ENCODE data around the gene PAXIP1. TPM values are rescaled to one million over a fixed set of nuclear protein-coding genes. Genes with fewer than 3 reads are reported as not detected.

The PAXIP1 gene
- total and polyA plus RNA-seq, 2 experiments from 2014 or later = 12.5 to 36.9 TPM

- H3K9me2 ChIP-seq (ENCODE audit: insufficient read depth) = peaks cover 4% of the 10 kb centered on the region; the same call in 1 of the 2 replicates
- Mint-ChIP-seq H3K4me1 (peaks cover 11% of the 10 kb centered on the region), H3K36me3 (ENCODE audit: low read depth) (no peaks in the 10 kb centered on the region), H3K9me3 (no peaks in the 10 kb centered on the region), H3K27ac (no peak overlapping the region), H3K27me3 (ENCODE audit: insufficient read depth, low read depth, poor library complexity) (no peaks in the 10 kb centered on the region), H3K4me3 (no peak overlapping the region)
- no peaks in the 10 kb centered on the region for H3K79me2 ChIP-seq (replicated peaks; ENCODE audit: insufficient read depth)
- 0 out of 2 replicates have a peak, but pooled peaks cover 10% of the 10 kb centered on the region for H3K4me1 ChIP-seq (ENCODE audit: insufficient read depth)
- no peaks in the 10 kb centered on the region for H3K36me3 ChIP-seq (ENCODE audit: insufficient read depth)
- no peak for TF ChIP-seq ZNF331 (CRISPR knock-in tag; IDR thresholded peaks at IDR 0.05; ENCODE audit: low read depth)
- TF ChIP-seq, protein P1, sequence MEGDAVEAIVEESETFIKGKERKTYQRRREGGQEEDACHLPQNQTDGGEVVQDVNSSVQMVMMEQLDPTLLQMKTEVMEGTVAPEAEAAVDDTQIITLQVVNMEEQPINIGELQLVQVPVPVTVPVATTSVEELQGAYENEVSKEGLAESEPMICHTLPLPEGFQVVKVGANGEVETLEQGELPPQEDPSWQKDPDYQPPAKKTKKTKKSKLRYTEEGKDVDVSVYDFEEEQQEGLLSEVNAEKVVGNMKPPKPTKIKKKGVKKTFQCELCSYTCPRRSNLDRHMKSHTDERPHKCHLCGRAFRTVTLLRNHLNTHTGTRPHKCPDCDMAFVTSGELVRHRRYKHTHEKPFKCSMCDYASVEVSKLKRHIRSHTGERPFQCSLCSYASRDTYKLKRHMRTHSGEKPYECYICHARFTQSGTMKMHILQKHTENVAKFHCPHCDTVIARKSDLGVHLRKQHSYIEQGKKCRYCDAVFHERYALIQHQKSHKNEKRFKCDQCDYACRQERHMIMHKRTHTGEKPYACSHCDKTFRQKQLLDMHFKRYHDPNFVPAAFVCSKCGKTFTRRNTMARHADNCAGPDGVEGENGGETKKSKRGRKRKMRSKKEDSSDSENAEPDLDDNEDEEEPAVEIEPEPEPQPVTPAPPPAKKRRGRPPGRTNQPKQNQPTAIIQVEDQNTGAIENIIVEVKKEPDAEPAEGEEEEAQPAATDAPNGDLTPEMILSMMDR (conservative IDR thresholded peaks at IDR 0.05; ENCODE audit: low read depth in 2 of 2) = no peak
- TF ChIP-seq, protein P2, sequence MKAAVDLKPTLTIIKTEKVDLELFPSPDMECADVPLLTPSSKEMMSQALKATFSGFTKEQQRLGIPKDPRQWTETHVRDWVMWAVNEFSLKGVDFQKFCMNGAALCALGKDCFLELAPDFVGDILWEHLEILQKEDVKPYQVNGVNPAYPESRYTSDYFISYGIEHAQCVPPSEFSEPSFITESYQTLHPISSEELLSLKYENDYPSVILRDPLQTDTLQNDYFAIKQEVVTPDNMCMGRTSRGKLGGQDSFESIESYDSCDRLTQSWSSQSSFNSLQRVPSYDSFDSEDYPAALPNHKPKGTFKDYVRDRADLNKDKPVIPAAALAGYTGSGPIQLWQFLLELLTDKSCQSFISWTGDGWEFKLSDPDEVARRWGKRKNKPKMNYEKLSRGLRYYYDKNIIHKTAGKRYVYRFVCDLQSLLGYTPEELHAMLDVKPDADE (IDR thresholded peaks at IDR 0.05) = no peak
- TF ChIP-seq, protein P3, sequence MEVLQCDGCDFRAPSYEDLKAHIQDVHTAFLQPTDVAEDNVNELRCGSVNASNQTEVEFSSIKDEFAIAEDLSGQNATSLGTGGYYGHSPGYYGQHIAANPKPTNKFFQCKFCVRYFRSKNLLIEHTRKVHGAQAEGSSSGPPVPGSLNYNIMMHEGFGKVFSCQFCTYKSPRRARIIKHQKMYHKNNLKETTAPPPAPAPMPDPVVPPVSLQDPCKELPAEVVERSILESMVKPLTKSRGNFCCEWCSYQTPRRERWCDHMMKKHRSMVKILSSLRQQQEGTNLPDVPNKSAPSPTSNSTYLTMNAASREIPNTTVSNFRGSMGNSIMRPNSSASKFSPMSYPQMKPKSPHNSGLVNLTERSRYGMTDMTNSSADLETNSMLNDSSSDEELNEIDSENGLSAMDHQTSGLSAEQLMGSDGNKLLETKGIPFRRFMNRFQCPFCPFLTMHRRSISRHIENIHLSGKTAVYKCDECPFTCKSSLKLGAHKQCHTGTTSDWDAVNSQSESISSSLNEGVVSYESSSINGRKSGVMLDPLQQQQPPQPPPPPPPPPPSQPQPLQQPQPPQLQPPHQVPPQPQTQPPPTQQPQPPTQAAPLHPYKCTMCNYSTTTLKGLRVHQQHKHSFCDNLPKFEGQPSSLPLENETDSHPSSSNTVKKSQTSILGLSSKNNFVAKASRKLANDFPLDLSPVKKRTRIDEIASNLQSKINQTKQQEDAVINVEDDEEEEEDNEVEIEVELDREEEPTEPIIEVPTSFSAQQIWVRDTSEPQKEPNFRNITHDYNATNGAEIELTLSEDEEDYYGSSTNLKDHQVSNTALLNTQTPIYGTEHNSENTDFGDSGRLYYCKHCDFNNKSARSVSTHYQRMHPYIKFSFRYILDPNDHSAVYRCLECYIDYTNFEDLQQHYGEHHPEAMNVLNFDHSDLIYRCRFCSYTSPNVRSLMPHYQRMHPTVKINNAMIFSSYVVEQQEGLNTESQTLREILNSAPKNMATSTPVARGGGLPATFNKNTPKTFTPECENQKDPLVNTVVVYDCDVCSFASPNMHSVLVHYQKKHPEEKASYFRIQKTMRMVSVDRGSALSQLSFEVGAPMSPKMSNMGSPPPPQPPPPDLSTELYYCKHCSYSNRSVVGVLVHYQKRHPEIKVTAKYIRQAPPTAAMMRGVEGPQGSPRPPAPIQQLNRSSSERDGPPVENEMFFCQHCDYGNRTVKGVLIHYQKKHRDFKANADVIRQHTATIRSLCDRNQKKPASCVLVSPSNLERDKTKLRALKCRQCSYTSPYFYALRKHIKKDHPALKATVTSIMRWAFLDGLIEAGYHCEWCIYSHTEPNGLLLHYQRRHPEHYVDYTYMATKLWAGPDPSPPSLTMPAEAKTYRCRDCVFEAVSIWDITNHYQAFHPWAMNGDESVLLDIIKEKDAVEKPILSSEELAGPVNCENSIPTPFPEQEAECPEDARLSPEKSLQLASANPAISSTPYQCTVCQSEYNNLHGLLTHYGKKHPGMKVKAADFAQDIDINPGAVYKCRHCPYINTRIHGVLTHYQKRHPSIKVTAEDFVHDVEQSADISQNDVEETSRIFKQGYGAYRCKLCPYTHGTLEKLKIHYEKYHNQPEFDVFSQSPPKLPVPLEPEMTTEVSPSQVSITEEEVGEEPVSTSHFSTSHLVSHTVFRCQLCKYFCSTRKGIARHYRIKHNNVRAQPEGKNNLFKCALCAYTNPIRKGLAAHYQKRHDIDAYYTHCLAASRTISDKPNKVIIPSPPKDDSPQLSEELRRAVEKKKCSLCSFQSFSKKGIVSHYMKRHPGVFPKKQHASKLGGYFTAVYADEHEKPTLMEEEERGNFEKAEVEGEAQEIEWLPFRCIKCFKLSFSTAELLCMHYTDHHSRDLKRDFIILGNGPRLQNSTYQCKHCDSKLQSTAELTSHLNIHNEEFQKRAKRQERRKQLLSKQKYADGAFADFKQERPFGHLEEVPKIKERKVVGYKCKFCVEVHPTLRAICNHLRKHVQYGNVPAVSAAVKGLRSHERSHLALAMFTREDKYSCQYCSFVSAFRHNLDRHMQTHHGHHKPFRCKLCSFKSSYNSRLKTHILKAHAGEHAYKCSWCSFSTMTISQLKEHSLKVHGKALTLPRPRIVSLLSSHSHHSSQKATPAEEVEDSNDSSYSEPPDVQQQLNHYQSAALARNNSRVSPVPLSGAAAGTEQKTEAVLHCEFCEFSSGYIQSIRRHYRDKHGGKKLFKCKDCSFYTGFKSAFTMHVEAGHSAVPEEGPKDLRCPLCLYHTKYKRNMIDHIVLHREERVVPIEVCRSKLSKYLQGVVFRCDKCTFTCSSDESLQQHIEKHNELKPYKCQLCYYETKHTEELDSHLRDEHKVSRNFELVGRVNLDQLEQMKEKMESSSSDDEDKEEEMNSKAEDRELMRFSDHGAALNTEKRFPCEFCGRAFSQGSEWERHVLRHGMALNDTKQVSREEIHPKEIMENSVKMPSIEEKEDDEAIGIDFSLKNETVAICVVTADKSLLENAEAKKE (CRISPR knock-in tag; IDR thresholded peaks at IDR 0.05) = no peak
- no peak for TF ChIP-seq EZH2phosphoT487 (IDR thresholded peaks at IDR 0.05; ENCODE audit: unreplicated experiment)
- TF ChIP-seq STAT1 (IDR thresholded peaks at IDR 0.05; ENCODE audit: unreplicated experiment) = no peak
- TF ChIP-seq REST (IDR thresholded peaks at IDR 0.05; ENCODE audit: unreplicated experiment) = no peak
- no peak for TF ChIP-seq JUNB (IDR thresholded peaks at IDR 0.05; ENCODE audit: unreplicated experiment)
- no peak for TF ChIP-seq EZH2 (IDR thresholded peaks at IDR 0.05; ENCODE audit: low read depth, unreplicated experiment)
- no peak for TF ChIP-seq POLR2AphosphoS5 (IDR thresholded peaks at IDR 0.05; ENCODE audit: low read depth)
- TF ChIP-seq CREB1 (CRISPR knock-in tag; IDR thresholded peaks at IDR 0.05; ENCODE audit: low read depth) = no peak
- no peak for TF ChIP-seq ZNF114 (CRISPR knock-in tag; IDR thresholded peaks at IDR 0.05)
- no peak for TF ChIP-seq NANOG (IDR thresholded peaks at IDR 0.05; ENCODE audit: borderline replicate concordance)
- no peaks in the 10 kb centered on the region for H3K27me3 ChIP-seq (ENCODE audit: insufficient read depth)
- H3K4me2 ChIP-seq = no peak overlapping the region
- no peaks in the 10 kb centered on the region for H4K20me1 ChIP-seq (replicated peaks; ENCODE audit: insufficient read depth)
- H3K4me3 ChIP-seq = no peak overlapping the region
- H2AFZ ChIP-seq = no peak overlapping the region
- DNase-seq (ENCODE audit: low spot score) (no peak), ATAC-seq (no peak)
- no peaks in the 10 kb centered on the region for H3F3A ChIP-seq (replicated peaks; ENCODE audit: low read depth)
- H3K27ac ChIP-seq (ENCODE audit: low read depth) = no peak overlapping the region
These were observed 45.1 kb upstream of the PAXIP1 start for GRCh38 chr7:155048006-155048405.

All from GM23338 (cell line).